Tibial nerve (tissue), 4 donors: ENCODE results near the gene VWA7. TPM values are rescaled to one million over a fixed set of nuclear protein-coding genes. Genes with fewer than 3 reads are reported as not detected.
"Not testable (repeated sequence)": the region's sequence is repeated elsewhere in the genome, so short reads cannot be mapped to it uniquely, and the experiment has no call there.

Experiments
- DNase-seq, 2 donors: peaks; one replicate each; pipeline ENCODE4 v3.0.0-alpha.2; 2019; ENCODE audit warnings: low spot score in 2 of 2
- H3K27ac ChIP-seq, 4 donors: fragments of 200-600 bp; sonication (generic) in 3 of 4; one replicate each; pipeline ENCODE4 v1.5.1; 2017 to 2019; ENCODE audit warnings: mild to moderate bottlenecking in 1 of 4
- H3K27me3 ChIP-seq, 2 donors: fragments of 200-600 bp; sonication (generic) in 1 of 2; one replicate each; pipeline versions ENCODE4 v1.5.1 to v1.6.0; 2017 to 2019
- H3K36me3 ChIP-seq, 3 donors: fragments of 200-600 bp; sonication (generic); one replicate each; pipeline ENCODE4 v1.5.1; 2018 to 2019
- H3K4me1 ChIP-seq, 4 donors: fragments of 200-600 bp; sonication (generic) in 3 of 4; one replicate each; pipeline ENCODE4 v1.5.1; 2017 to 2019
- H3K4me3 ChIP-seq, 4 donors: fragments of 200-600 bp; sonication (generic) in 3 of 4; one replicate each; pipeline ENCODE4 v1.5.1; 2017 to 2019; ENCODE audit warnings: mild to moderate bottlenecking in 1 of 4, moderate library complexity in 1 of 4
- H3K9me3 ChIP-seq, 4 donors: fragments of 200-600 bp; sonication (generic) in 3 of 4; one replicate each; pipeline ENCODE4 v1.5.1; 2017 to 2019
- EP300 ChIP-seq, 2 donors: sonication (generic); formaldehyde crosslinking; IDR thresholded peaks; one replicate each; pipeline ENCODE4 v1.6.1; 2017; ENCODE audit warnings: antibody characterized with exemption in 2 of 2, mild to moderate bottlenecking in 1 of 2
- POLR2A ChIP-seq, 2 donors: fragments of 450-650 bp; IDR thresholded peaks; one replicate each; pipeline ENCODE4 v1.6.1; 2017; ENCODE audit warnings: antibody characterized with exemption in 2 of 2, mild to moderate bottlenecking in 2 of 2, moderate library complexity in 2 of 2
- WGBS, 2 donors: methylation state at CpG; one replicate each; pipeline ENCODE4 v1.1.5; 2018; 5-methylcytosine and 5-hydroxymethylcytosine counted together
- total RNA-seq, 4 donors: library from RNA; depleted of rRNA; stranded (reverse); fragments of >200 nt; gene quantifications; one replicate each; pipeline ENCODE4 v1.1.0, GENCODE V29; 2016
- TF ChIP-seq, protein P1 (sequence below), 5 experiments: fragments of 200-600 bp in 3 of 5; fragments of 450-650 bp in 2 of 5; sonication (generic) in 3 of 5; IDR thresholded peaks; one replicate each; pipeline ENCODE4 v1.5.1; 2016 to 2019; ENCODE audit warnings: antibody characterized with exemption in 5 of 5, mild to moderate bottlenecking in 3 of 5, moderate library complexity in 2 of 5

VWA7 gene
- total RNA-seq, 4 donors from 2014 or later: 0.21 to 0.66 (median 0.35) TPM

DNA sequence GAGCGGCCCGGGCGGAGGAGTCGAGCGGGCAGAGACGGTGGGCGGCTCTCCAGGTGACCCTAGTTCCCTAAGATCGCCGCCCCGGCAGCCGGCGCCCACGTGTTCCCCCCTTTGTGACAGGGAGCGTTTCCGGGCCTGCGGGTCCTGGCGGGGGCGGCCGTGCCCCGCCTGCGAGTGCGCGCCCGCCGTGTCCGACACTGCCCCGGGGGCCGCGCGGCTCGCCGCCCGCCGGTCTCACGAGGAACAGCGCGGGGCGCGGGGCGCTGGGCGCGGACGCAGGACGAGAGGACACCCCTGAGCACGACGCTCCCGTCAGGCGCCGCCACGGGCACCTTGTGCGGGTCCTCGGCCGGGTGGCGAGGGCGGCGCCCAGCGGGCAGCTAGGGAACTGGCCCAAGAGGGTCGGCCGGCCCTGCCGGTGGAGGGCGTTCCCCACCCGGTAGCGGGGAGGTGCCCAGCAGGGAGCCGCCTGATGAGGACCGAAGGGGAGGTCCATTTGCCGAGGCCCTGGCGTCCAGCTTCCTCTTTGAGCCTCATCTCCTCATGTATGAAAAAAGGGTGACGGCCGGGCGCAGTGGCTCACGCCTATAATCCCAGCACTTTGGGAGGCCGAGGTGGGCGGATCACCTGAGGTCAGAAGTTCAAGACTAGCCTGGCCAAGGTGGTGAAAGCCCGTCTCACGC, 18.6 kb upstream of the VWA7 start, which contains the start of gene VARS1:
VARS1 (minus strand) TSS at position 137 of the 683 bp plus-strand sequence. CDS start 535 bp downstream, outside the sequence.
- Histone ChIP-seq H3K4me1 (peaks cover 0 to 32% (median 11%) of the 10 kb centered on the region in 4 donors), H3K27me3 (no peaks in the 10 kb centered on the region), H3K36me3 (peaks cover 0 to 29% (median 0%) of the 10 kb centered on the region in 3 donors), H3K4me3 (peak within 1 kb of the TSS; percentile 61 to 99 (median 86)), H3K9me3 (no peaks in the 10 kb centered on the region), H3K27ac (peak within 1 kb of the TSS; percentile 91 to 99 (median 96))
- WGBS, 2 donors: 1 to 2% methylated on average over 29 to 63 of the region's 75 CpGs
- DNase-seq: peak; percentile 64 to 72
- peak; percentile 15 to 70 for TF ChIP-seq EP300 (IDR thresholded peaks at IDR 0.05)
- TF ChIP-seq, protein P1, sequence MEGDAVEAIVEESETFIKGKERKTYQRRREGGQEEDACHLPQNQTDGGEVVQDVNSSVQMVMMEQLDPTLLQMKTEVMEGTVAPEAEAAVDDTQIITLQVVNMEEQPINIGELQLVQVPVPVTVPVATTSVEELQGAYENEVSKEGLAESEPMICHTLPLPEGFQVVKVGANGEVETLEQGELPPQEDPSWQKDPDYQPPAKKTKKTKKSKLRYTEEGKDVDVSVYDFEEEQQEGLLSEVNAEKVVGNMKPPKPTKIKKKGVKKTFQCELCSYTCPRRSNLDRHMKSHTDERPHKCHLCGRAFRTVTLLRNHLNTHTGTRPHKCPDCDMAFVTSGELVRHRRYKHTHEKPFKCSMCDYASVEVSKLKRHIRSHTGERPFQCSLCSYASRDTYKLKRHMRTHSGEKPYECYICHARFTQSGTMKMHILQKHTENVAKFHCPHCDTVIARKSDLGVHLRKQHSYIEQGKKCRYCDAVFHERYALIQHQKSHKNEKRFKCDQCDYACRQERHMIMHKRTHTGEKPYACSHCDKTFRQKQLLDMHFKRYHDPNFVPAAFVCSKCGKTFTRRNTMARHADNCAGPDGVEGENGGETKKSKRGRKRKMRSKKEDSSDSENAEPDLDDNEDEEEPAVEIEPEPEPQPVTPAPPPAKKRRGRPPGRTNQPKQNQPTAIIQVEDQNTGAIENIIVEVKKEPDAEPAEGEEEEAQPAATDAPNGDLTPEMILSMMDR (IDR thresholded peaks at IDR 0.05): peak; percentile 88 to 99 (median 98)
- TF ChIP-seq POLR2A (IDR thresholded peaks at IDR 0.05): peak in 1 of 2 donors; percentile 76

DNA sequence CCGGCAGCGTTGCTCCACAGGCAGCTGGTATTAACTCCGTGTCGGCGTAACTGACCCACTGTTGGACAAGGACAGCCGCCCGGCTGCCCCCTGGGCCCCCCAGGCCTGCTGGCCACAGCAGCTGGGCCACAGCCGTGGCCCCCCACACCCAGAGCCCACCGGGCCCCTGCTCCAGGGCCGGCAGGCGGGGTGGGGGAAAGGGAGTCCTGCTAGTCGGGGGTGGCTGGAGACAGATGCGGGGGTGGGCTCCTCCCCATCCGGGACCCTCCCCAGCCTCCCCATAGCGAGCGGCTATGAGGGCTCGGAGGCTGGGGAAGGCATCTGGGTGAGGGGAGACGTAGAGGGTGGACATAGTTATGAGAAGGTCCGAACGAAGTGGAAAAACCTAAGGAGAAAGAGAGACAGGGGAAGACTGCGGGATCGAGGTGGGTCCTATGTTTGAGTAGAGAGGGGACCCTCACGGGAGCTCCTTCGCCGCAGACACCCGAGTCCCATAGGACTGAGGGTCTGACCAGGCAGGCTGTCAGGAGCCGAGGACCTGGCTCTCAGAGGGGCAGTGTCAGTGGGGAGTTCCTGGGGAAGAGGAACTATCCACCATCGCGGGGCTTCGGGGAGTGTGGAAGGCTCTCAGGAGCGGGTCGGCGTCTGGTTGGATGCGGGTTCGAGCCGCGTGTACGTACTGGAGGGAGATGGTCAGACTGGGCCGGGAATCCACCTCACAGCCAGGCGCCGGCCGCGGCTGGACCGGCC, 17.9 kb upstream of the VWA7 start:
- no peak for DNase-seq
- peaks cover 0 to 32% (median 11%) of the 10 kb centered on the region in 4 donors for H3K4me1 ChIP-seq
- H3K27ac ChIP-seq: peak overlapping the region; percentile 91 to 99 (median 96)
- H3K27me3 ChIP-seq: no peaks in the 10 kb centered on the region
- peak overlapping the region; percentile 61 to 99 (median 86) for H3K4me3 ChIP-seq
- H3K36me3 ChIP-seq: peaks cover 0 to 34% (median 0%) of the 10 kb centered on the region in 3 donors
- H3K9me3 ChIP-seq: no peaks in the 10 kb centered on the region
- no peak for TF ChIP-seq EP300 (IDR thresholded peaks at IDR 0.05)
- 1 to 3% methylated on average over 37 to 42 of the region's 44 CpGs for WGBS, 2 donors

DNA sequence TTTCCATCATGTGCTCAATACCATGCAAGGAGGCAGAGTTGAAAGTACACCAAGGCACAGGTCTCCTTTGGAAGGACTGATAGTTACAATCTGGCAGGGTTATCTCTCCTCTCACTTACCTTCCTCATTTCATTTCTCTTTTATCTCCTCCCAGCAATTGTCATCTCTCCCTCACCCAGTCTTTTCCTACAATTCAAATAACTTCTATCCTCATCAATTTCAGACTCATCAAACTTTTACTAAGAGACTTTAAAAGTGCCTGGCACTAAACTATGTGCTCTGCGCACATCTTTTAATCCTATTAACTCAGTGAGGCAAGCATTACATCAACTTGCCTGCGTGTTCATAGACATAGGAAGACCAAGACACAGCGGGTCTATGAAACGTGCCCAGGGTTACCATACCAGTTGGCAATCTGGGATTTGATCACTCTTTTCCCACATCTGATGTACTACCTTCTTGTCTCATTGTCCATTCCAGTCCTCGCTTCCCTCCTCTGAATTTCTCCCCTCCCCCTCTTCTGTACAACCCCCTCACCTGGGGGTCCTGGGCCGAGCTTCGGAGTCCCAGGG, 17.3 kb upstream of the VWA7 start:
- WGBS, 2 donors: 7 to 16% methylated on average over 7 of the region's 7 CpGs
- Histone ChIP-seq H3K9me3 (no peaks in the 10 kb centered on the region), H3K27ac (peak overlapping the region; percentile 91 to 99 (median 96)), H3K36me3 (peaks cover 0 to 40% (median 0%) of the 10 kb centered on the region in 3 donors), H3K27me3 (no peaks in the 10 kb centered on the region), H3K4me1 (peaks cover 0 to 32% (median 11%) of the 10 kb centered on the region in 4 donors), H3K4me3 (peak overlapping the region; percentile 61 to 99 (median 86))
- no peak for DNase-seq
- TF ChIP-seq EP300 (IDR thresholded peaks at IDR 0.05): no peak
- TF ChIP-seq, protein P1 (IDR thresholded peaks at IDR 0.05): no peak
- TF ChIP-seq POLR2A (IDR thresholded peaks at IDR 0.05): no peak

DNA sequence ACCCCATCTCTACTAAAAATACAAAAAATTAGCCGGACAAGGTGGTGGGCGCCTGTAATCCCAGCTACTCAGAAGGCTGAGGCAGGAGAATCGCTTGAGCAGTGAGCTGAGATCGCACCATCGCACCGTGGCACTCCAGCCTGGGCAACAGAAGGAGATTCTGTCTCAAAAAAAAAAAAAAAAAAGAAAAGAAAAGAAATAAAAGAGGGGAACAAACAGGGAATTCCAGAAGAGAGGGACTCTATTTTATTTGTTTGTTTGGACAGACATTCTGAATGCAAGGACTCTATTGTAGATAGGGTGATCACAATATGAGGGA, 16.8 kb upstream of the VWA7 start:
- peak overlapping the region in 2 of 4 donors; percentile 97 to 99 for H3K27ac ChIP-seq
- not testable (repeated sequence) for H3K9me3 ChIP-seq, H3K27me3 ChIP-seq, DNase-seq
- 90 to 92% methylated on average over 6 of the region's 6 CpGs for WGBS, 2 donors
- H3K4me3 ChIP-seq: peak overlapping the region in 1 of 4 donors; percentile 99
- H3K36me3 ChIP-seq: peaks cover 0 to 43% (median 0%) of the 10 kb centered on the region in 3 donors
- H3K4me1 ChIP-seq: peaks cover 0 to 32% (median 11%) of the 10 kb centered on the region in 4 donors

DNA sequence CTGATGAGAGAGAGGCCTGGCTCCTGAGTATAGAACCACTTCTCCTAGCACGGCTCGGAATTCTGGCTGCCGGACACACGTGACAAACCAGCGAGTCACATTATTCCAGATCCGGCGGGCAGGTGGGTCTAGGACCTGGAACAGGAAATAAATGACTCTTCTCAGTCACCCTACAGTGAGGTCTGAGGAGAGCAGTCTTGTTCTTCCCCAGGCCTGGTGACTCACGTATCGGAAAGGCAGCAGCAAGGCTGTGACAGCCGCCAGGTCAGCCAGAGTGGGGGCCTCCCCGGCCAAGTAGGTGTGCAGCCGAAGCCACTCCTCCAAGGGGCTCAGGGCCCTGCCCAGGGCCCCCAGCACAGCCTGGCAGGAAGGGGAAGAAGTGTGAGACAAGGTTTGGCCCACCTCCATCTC, 15.6 kb upstream of the VWA7 start:
- TF ChIP-seq, protein P1 (IDR thresholded peaks at IDR 0.05): no peak
- TF ChIP-seq POLR2A (IDR thresholded peaks at IDR 0.05) (no peak), EP300 (IDR thresholded peaks at IDR 0.05) (no peak)
- H3K27me3 ChIP-seq: no peaks in the 10 kb centered on the region
- WGBS, 2 donors: 81 to 90% methylated on average over 11 to 12 of the region's 12 CpGs
- no peak overlapping the region for H3K4me3 ChIP-seq
- H3K36me3 ChIP-seq: peaks cover 0 to 53% (median 0%) of the 10 kb centered on the region in 3 donors
- no peak for DNase-seq
- peaks cover 0 to 32% (median 11%) of the 10 kb centered on the region in 4 donors for H3K4me1 ChIP-seq
- H3K9me3 ChIP-seq: no peaks in the 10 kb centered on the region
- H3K27ac ChIP-seq: no peak overlapping the region
